ENCODE data around the gene ANKRD33.

DNA sequence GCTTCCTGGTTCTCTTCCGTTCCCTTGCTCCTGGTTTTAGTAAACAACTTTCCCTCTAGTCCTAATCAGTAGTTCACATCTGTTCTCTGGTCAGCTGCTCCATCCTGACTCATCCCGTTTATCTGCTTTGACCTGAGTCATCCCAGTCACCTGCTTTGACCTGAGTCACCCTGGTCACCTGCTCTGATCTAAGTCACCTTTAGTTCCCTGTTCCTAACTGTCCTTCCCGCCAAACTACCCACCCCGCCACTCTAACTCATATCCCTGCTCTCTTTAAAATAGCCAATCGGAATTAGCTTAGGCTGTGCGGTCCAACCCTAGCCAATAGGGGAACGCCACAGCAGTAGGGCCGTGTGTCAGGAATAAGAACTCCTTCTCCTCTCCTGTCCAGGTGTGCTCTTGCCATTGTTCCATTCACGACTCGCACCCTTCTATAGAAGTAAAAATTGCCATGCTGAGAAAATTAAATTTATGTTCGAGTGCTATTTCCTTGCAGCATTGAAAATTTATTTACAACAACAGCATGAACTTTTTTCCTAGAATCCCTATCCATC, 3.1 kb upstream of the ANKRD33 start:
- TF ChIP-seq CTCF (IDR thresholded peaks at IDR 0.05), result no peak
- TF ChIP-seq POLR2AphosphoS5 (IDR thresholded peaks at IDR 0.05; ENCODE audit: low read depth, low read length), result no peak

All from Panc1 (cell line).